Measurements from ENCODE around the gene TRPM2.

DNA sequence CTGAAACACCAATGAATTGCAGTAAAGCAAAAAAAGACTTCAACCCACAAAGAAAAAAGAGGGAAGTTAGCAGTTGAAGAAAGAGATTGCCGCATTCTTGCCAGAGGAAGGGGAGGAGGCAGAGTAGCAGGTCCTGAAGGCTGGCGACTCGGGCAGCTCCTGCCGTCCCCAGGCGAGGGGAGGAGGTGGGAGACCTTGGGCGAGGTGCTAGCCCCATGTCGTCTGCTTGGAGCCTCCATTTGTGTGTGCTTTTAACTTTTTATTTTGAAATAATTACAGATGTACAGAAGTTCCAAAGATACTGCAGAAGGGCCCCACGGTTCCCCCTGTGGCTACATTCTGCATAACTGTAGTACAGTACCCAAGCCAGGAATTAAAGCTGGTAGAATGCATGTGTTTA lies 6.7 kb downstream of the TRPM2 start:
- TF ChIP-seq, protein P1, sequence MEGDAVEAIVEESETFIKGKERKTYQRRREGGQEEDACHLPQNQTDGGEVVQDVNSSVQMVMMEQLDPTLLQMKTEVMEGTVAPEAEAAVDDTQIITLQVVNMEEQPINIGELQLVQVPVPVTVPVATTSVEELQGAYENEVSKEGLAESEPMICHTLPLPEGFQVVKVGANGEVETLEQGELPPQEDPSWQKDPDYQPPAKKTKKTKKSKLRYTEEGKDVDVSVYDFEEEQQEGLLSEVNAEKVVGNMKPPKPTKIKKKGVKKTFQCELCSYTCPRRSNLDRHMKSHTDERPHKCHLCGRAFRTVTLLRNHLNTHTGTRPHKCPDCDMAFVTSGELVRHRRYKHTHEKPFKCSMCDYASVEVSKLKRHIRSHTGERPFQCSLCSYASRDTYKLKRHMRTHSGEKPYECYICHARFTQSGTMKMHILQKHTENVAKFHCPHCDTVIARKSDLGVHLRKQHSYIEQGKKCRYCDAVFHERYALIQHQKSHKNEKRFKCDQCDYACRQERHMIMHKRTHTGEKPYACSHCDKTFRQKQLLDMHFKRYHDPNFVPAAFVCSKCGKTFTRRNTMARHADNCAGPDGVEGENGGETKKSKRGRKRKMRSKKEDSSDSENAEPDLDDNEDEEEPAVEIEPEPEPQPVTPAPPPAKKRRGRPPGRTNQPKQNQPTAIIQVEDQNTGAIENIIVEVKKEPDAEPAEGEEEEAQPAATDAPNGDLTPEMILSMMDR (IDR thresholded peaks at IDR 0.05): no peak
- no peak for TF ChIP-seq ZFX (IDR thresholded peaks at IDR 0.05; ENCODE audit: borderline replicate concordance)
